DND-41 (cell line): ENCODE results near the gene CYFIP2.

Source experiments
- ATAC-seq: fragments of 200-7000 bp; cut with Tn5 transposase; 3 replicates; pipeline ENCODE4 v1.9.1; 2021; ENCODE audit warnings: low read depth; ENCODE audit not compliant: insufficient read depth
- DNase-seq: peaks from one replicate; pipeline ENCODE4 v3.0.0-alpha.2; 2020
- H2AFZ ChIP-seq: 2 replicates; pipeline ENCODE4 v1.6.0; 2012; ENCODE audit warnings: low read depth, low read length
- H3K27ac ChIP-seq: 2 replicates; pipeline ENCODE4 v1.5.1; 2012; ENCODE audit warnings: low read length, inconsistent platforms
- H3K27me3 ChIP-seq: fragments of 200-600 bp; sonication (generic); 2 replicates; pipeline ENCODE4 v1.6.0; 2012; ENCODE audit warnings: low read length, mild to moderate bottlenecking, inconsistent platforms; ENCODE audit not compliant: insufficient read depth, poor library complexity
- H3K36me3 ChIP-seq: 2 replicates; pipeline ENCODE4 v1.5.1; 2012; ENCODE audit warnings: low read length, inconsistent platforms; ENCODE audit not compliant: insufficient read depth
- H3K4me1 ChIP-seq: 2 replicates; pipeline ENCODE4 v1.5.1; 2012; ENCODE audit warnings: mild to moderate bottlenecking, low read length; ENCODE audit not compliant: insufficient read depth
- H3K4me2 ChIP-seq: 2 replicates; pipeline ENCODE4 v1.6.0; 2012; ENCODE audit warnings: mild to moderate bottlenecking, moderate library complexity, low read length, inconsistent platforms; ENCODE audit not compliant: insufficient read depth
- H3K4me3 ChIP-seq, 2 experiments: fragments of 200-600 bp in 1 of 2; shearing (Covaris generic) in 1 of 2; 2 replicates each; pipeline ENCODE4 v1.5.1; 2012 to 2016; ENCODE audit warnings: inconsistent platforms in 2 of 2, low read length in 2 of 2, mild to moderate bottlenecking in 2 of 2, low read depth in 1 of 2, moderate library complexity in 1 of 2
- H3K79me2 ChIP-seq: 2 replicates; pipeline ENCODE4 v1.6.0; 2012; ENCODE audit warnings: low read length, inconsistent platforms; ENCODE audit not compliant: insufficient read depth
- H3K9ac ChIP-seq: 2 replicates; pipeline ENCODE4 v1.6.0; 2012; ENCODE audit warnings: low read depth, mild to moderate bottlenecking, inconsistent platforms, low read length, moderate library complexity
- H3K9me3 ChIP-seq: 2 replicates; pipeline ENCODE4 v1.5.1; 2012; ENCODE audit warnings: low read length, moderate library complexity, mild to moderate bottlenecking, inconsistent platforms; ENCODE audit not compliant: insufficient read depth, severe bottlenecking
- H4K20me1 ChIP-seq: 2 replicates; pipeline ENCODE4 v1.6.0; 2012; ENCODE audit warnings: low read length; ENCODE audit not compliant: insufficient read depth
- EZH2 ChIP-seq: IDR thresholded peaks from 3 replicates; pipeline ENCODE4 v1.6.1; 2012; ENCODE audit warnings: borderline replicate concordance, low read depth, mild to moderate bottlenecking, moderate library complexity, low read length, inconsistent platforms; ENCODE audit not compliant: severe bottlenecking
- TF ChIP-seq, protein P1 (sequence below): IDR thresholded peaks from 2 replicates; pipeline ENCODE4 v1.5.1; 2012; ENCODE audit warnings: borderline replicate concordance, low read length, moderate library complexity, mild to moderate bottlenecking; ENCODE audit not compliant: poor library complexity, severe bottlenecking; ENCODE audit errors: extremely low read depth

Gene CYFIP2

GRCh38 chr5:157269165-157269671, 3.3 kb downstream of the CYFIP2 start:
- H3K27ac ChIP-seq: peak overlapping the region; percentile 97
- TF ChIP-seq, protein P1, sequence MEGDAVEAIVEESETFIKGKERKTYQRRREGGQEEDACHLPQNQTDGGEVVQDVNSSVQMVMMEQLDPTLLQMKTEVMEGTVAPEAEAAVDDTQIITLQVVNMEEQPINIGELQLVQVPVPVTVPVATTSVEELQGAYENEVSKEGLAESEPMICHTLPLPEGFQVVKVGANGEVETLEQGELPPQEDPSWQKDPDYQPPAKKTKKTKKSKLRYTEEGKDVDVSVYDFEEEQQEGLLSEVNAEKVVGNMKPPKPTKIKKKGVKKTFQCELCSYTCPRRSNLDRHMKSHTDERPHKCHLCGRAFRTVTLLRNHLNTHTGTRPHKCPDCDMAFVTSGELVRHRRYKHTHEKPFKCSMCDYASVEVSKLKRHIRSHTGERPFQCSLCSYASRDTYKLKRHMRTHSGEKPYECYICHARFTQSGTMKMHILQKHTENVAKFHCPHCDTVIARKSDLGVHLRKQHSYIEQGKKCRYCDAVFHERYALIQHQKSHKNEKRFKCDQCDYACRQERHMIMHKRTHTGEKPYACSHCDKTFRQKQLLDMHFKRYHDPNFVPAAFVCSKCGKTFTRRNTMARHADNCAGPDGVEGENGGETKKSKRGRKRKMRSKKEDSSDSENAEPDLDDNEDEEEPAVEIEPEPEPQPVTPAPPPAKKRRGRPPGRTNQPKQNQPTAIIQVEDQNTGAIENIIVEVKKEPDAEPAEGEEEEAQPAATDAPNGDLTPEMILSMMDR: no peak
- TF ChIP-seq EZH2: no peak
- H3K27me3 ChIP-seq: no peaks in the 10 kb centered on the region
- no peak for DNase-seq
- no peak for ATAC-seq
- peaks cover 54% of the 10 kb centered on the region for H3K36me3 ChIP-seq
- H3K9me3 ChIP-seq: no peaks in the 10 kb centered on the region
- peak overlapping the region; percentile 93 for H3K9ac ChIP-seq
- peak overlapping the region; percentile 92 for H3K4me2 ChIP-seq
- H3K4me3 ChIP-seq: peak overlapping the region in 1 of 2 experiments; percentile 78; a peak in 2 of 4 replicates
- H3K4me1 ChIP-seq: peaks cover 91% of the 10 kb centered on the region
- peaks cover 13% of the 10 kb centered on the region for H4K20me1 ChIP-seq
- H2AFZ ChIP-seq: no peak overlapping the region
- peaks cover 85% of the 10 kb centered on the region for H3K79me2 ChIP-seq

DNA sequence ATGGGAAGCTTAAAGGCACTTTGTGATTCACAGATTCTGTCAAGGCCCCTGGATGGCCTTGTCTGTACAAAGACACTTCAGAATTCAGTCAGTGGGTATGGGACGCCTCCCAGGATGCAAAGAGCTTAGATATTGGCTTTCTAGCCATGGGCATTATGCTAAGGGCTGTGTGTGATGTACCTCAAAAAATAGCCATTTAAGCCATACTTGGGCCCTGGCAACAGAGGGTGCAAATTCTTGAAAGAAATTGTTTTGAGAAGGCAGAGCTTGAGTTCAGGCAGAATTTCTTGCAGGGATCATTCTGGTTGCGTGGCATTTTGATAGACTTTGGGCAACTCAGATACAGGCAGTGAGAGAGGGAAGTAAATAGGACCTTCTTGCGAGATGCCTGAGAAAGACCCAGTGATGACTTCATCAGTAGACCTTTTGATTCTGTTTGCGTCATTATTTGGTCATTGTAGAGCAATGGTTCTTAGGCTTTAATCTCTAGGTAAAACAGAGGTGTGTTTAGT, 3.9 kb downstream of the CYFIP2 start:
- DNase-seq (no peak), ATAC-seq (no peak)
- Histone ChIP-seq H2AFZ (no peak overlapping the region), H3K9me3 (no peaks in the 10 kb centered on the region), H3K79me2 (peaks cover 91% of the 10 kb centered on the region), H3K4me3 (peak overlapping the region in 1 of 2 experiments; percentile 78; a peak in 2 of 4 replicates), H3K9ac (peak overlapping the region; percentile 93), H3K4me1 (peaks cover 90% of the 10 kb centered on the region), H3K36me3 (peaks cover 57% of the 10 kb centered on the region), H3K4me2 (peak overlapping the region; percentile 92), H4K20me1 (peaks cover 13% of the 10 kb centered on the region), H3K27me3 (no peaks in the 10 kb centered on the region), H3K27ac (peak overlapping the region; percentile 97)
- TF ChIP-seq, protein P1: no peak
- TF ChIP-seq EZH2: no peak

DNA sequence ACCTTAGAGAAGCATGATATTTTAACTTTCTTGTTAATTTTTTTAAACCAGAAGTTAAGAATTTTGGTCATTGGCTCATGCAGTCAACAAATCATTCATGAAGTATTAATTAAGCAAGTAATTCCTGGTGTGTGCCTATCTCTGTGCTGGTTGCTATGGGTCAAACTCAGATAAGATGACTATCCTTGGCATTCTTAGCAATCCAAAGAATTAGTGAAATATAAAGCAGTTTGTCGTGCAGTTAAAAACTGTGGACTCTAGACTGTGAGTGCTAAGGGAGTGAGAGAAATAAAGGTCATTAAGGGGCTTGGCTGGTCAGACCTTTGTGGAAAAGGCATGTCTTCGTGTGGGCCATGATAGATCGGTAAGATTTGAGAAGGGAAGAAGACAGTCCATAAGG, 4.8 kb downstream of the CYFIP2 start:
- peak overlapping the region in 1 of 2 experiments; percentile 78; a peak in 2 of 4 replicates for H3K4me3 ChIP-seq

More for the DNA sequence above, 4.8 kb downstream of the CYFIP2 start:
- Histone ChIP-seq H2AFZ (no peak overlapping the region), H3K36me3 (peaks cover 57% of the 10 kb centered on the region), H3K27me3 (no peaks in the 10 kb centered on the region), H3K79me2 (peaks cover 93% of the 10 kb centered on the region), H3K9ac (peak overlapping the region; percentile 93), H3K4me1 (peaks cover 81% of the 10 kb centered on the region), H3K27ac (peak overlapping the region; percentile 97), H3K9me3 (no peaks in the 10 kb centered on the region), H3K4me2 (peak overlapping the region; percentile 92), H4K20me1 (peaks cover 13% of the 10 kb centered on the region)
- ATAC-seq (no peak), DNase-seq (no peak)
- TF ChIP-seq, protein P1: no peak
- TF ChIP-seq EZH2: no peak
